GM18498 (cell line): ENCODE measurements around the gene ZNF771.
"Not testable (repeated sequence)": the region's sequence is repeated elsewhere in the genome, so short reads cannot be mapped to it uniquely, and the experiment has no call there.

Experiments used
- ATAC-seq: cut with Tn5 transposase; IDR thresholded peaks from one replicate; pipeline ENCODE4 v1.9.1; 2021; ENCODE audit warnings: mild to moderate bottlenecking, moderate library complexity; ENCODE audit not compliant: unreplicated experiment

ZNF771 gene

GRCh38 chr16:30429678-30430427 lies 22.4 kb downstream of the ZNF771 start, which contains the start of gene DCTPP1:
TSS of gene DCTPP1 (minus strand) at chr16:30430030. CDS start at chr16:30429980, 50 bp downstream.
- ATAC-seq = peak; percentile 97

DNA sequence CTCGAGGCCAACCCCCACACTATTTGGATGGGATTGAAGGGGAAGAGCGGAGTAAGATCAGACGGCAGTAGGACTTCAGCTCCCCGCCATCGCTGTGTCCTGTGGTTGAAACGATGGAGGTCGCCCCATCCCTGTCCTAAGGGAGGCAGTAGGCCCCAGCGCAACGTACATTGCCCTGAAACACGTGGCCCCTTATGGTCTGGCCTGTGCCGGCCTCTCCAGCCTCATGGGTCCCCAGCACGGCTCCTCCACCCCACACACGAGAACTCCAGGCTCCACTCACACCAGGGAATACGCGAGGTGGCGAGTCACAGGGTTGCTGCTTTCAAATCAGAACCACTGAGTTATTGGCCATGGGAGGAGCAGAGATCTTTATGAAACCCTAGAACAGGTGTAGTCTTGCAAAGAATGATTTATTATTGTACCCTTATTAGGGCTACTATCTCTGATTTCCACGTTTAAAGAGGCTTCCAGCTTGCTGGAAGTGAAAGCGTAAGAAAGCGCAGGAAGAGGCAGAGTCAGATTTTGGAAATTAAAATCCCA lies 23.1 kb downstream of the ZNF771 start:
- peak; percentile 16 for ATAC-seq

DNA sequence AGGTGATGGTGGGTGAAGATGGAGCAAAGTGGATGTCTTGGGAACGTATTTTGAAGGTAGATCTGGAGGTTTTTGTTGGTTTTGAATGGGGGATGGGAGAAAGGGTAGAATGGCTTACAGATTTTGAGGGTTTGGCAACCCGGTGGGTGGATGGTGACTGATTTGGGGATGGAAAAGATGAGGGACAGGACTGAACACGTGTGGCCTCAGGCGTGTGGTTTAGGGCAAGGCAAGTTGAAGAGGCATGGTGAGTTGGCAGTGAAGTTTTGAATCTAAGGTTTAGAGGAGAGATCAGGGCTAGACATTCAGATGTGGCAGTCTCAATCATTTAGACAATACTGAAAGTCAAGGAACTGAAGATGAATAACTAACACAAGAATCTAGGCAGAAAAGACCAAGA lies 27.4 kb downstream of the ZNF771 start:
- ATAC-seq = no peak

DNA sequence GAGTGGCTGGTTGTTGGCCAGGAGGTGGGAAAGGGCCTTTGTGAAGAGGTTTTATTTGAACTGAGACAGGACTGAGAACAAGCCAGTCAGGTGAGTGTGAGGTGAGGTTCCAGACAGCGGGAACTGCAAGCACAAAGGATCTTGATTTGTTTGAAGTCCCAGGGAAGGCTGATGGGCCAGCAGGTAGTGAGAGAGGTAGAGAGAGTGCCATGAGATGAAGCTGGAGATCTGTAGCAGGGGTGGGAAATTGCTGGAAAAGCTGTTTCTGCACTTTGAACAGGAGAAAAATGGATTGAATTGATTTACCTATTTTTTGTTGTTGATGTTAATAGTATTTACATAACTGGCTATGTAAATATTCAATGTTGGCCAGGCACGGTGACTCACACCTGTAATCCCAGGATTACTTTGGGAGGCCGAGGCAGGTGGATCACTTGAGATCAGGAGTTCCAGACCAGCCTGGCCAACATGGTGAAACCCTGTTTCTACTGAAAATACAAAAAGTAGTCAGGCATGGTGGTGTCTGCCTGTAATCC lies 30.2 kb downstream of the ZNF771 start:
- ATAC-seq = no peak

DNA sequence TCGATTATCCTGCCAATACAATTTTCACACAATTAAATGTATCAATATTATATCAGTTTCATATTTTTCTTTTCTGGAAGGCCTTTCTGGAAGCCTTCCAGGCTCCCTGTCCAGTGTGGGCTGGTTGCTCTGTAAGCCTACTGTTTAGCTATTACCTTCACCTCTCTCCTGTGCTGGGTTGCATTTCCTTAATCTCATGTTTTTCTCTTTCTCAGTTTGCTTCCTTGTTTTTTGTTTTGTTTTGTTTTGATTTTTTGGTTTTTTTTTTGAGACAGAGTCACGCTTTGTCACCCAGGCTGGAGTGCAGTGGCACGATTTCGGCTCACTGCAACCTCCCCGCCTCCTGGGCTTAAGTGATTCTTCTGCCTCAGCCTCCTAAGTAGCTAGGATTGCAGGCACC lies 31.4 kb downstream of the ZNF771 start:
- no peak for ATAC-seq

DNA sequence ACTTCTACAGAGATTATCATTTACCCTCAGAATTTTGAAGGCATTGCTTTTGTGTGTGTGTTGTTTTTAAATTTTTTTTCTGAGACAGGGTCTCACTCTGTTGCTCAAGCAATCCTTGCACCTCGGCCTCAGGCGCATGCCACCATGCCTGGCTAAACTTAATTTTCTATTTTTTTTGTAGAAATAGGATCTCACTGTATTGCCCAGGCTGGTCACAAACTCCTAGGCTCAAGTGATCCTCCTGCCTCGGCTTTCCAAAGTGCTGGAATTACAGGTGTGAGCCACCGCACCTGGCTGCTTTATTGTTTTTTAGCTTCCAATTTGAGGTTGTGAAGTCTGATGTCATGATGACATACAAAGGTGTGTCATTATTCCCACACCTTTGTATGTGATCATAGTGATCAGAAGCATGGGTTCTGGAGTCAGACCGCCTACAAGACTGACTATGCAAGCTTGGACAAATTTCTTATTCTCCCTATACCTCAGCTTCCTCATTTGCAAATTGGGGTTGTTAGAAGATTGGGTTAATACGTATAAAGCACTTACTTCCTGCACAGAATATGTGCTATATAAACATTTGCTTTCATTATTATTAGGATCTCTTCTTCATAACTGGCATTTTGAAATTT lies 32.4 kb downstream of the ZNF771 start:
- ATAC-seq = no peak

- no peak for ATAC-seq
Measured at GRCh38 chr16:30443631-30444030, 36.2 kb downstream of the ZNF771 start.

DNA sequence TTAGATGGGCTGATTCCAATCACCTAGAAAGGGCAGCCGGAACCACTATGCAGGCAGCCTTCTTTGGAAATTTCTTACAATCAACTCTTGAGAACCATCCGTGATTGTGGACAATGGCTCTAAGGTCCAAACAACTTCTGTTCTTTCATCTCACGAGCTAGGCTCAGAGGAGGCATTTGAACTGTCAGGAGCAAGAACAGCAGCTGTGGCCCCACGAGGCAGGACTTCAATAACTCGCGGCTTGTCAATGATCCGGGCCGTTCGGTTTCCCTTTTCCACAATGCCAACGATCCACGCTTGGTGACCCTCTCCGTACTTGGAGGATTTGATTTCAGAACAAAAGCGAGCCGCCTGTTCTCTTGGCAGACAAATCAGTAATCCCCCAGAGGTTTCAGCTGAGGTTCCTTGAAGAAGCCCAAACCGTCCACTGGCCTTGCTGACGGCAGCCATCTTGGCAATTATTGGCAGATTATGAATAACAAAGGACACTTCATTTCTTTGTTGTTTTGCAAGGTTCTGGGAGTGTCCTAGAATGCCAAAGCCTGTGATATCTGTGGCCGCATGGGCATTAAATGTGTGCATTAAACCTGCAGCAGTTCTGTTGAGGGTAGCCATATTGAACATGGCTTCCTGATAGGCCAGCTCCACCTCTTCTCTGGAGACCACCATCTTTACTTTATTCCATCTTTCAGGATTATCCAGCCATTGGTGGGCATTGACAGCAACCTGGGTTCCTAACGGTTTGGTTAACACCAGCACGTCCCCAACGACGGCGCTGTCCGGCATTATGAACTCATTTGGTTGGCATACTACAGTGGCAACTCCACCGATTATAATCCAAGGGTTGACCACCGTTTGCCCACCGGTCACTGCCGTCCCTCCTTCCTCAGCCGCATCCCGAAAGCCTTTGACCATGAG lies 37.1 kb downstream of the ZNF771 start:
- no peak for ATAC-seq

DNA sequence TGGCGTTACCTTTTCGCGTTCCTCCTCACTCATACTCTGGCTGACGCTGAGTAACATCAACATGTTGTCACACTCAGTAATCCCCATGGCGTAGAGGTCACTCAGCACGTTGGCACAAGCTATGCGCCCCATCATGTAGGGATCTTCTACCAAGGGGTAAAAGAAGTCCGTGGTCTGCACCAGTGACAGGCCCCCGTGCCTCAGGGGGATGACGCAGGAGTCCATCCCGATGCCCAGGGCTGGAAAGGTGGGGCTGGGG lies 37.7 kb downstream of the ZNF771 start:
- ATAC-seq = no peak

GRCh38 chr16:30445408-30446202 lies 38.2 kb downstream of the ZNF771 start, which contains the start of gene SEPHS2:
TSS of gene SEPHS2 (minus strand) at chr16:30445874. CDS start at chr16:30445727, 147 bp downstream.
- ATAC-seq = peak; percentile 90

- no peak for ATAC-seq
Measured at GRCh38 chr16:30446203-30446595, 38.8 kb downstream of the ZNF771 start.

DNA sequence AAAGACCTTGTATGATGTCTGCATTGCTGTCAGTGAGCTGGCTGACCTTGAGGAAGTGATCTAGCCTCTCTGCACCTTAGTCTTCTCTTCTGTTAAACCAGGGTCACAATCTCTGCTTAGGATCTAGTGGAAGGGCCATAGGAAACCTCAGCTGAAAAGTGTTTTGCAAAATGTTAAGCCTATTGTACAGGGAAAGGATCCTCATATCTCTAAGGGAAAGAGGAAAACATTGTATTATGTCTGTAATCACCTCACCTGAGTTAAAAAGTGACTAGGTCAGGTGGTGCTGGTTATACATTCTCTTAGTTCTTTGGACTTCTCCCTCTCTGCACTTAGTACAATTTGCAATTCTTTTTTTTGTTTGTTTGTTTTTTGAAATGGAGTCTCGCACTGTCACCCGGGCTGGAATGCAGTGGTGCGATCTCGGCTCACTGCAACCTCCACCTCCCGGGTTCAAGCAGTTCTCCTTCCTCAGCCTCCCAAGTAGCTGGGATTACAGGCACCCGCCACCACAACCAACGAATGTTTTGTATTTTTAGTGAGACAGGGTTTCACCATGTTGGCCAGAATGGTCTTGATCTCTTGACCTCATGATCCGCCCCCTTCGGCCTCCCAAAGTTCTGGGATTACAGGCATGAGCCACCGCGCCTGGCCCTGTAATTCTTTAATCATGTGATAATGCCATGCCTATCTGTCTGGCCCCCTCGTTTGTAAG lies 40.3 kb downstream of the ZNF771 start:
- ATAC-seq = no peak

DNA sequence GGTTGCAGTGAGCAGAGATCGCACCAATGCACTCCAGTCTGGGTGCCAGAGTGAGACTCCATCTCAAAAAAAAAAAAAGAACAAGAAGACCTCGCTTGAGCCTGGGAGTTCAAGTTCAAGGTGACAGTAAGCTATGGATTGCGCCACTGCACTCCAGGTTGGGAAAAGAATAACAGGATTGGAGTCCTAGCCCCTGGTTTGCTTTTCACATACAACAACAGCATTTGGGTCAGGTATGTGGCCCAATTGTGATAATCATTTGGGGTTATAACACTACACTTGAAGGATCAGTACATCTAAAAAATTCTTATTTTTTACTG lies 41.7 kb downstream of the ZNF771 start:
- ATAC-seq = no peak

DNA sequence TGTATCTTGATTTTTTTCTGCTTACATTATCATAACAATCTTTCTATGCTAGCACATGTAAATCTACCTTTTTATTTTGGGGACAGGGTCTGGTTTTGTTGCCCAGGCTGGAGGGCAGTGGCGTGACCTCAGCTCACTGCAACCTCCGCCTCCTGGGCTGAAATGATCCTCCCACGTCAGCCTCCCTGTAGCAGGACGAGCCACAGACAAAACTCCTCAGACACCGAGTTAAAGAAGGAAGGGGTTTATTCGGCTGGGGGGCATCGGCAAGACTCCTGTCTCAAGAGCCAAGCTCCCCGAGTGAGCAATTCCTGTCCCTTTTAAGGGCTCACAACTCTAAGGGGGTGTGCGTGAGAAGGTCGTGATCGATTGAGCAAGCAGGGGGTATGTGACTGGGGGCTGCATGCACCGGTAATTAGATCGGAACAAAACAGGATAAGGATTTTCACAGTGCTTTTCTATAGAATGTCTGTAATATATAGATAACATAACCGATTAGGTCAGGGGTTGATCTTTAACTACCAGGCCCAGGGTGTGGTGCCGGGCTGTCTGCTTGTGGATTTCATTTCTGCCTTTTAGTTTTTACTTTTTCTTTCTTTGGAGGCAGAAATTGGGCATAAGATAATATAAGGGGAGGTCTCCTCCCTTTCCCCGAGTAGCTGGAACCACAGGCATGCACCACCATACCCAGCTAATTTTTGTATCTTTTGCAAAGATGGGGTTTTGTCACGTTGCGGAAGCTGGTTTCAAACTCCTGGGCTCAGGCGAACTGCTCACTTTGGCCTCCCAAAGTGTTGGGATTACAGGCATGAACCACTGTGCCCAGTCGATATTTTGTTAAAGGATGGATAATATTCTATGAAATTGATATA lies 45.5 kb downstream of the ZNF771 start:
- not testable (repeated sequence) for ATAC-seq

DNA sequence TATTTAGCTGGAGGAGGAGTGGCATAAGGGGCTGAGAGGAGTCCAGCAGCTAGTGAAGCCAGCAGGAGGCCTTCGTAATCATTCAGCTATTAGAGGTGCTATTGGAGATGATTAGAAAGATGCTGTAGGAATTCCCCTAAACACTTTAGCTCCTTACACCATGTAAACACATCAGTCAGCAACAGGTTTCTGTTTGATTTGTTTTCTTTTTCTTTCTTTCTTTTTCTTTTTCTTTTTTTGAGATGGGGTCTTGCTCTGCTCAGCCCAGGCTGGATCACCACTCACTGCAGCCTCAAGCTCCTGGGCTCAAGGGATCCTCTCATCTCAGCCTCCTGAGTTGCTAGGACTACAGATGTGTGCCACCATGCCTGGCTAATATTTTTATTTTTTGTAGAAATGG lies 48.9 kb downstream of the ZNF771 start:
- ATAC-seq = no peak

GRCh38 chr16:30457256-30457655 lies 49.9 kb downstream of the ZNF771 start:
- no peak for ATAC-seq

DNA sequence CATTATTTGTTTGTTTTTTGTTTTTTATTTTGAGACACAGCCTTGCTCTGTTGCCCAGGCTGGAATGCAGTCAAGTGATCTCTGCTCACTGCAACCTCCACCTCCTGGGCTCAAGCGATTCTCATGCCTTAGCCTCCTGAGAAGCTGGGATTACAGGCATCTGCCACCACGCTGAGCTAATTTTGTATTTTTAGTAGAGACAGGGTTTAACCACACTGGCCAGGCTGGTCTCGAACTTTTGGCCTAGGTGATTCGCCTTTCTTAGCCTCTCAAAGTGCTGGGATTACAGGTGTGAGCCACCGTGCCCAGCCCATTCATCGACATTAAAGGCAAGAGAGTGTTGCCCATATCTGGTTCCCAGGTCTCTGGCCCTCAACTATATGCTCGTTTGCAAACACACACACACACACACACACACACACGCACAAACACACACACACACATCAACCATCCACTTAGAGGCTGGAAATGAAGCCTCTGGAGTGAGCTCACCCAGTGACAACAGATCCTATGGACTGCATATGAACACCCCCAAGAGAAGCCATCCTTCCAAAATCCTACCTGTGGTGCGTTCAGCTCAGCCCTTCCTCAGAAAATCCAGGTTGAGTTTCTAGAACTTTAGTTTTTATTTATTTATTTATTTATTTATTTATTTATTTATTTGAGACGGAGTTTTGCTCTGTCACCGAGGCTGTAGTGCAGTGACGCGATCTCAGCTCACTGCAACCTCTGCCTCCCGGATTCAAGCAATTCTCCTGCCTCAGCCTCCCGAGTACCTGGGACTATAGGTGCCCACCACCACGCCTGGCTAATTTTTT lies 50.5 kb downstream of the ZNF771 start:
- no peak for ATAC-seq
